Activated B cell treated with CpG ODN at 0.5 μM for 24 hours (primary cell): ENCODE results near the gene ZNF687. TPM values are rescaled to one million over a fixed set of nuclear protein-coding genes. Genes with fewer than 3 reads are reported as not detected.

Experiments used
- ATAC-seq: fragments of 200-7000 bp; cut with Tn5 transposase; one replicate; pipeline ENCODE4 v1.10.0; 2021; ENCODE audit warnings: low read depth, mild to moderate bottlenecking, moderate library complexity
- CTCF ChIA-PET: fragments of 350-600 bp; sonication (Branson Sonifier 250); formaldehyde crosslinking; loops from one replicate; lab custom pipeline; 2021; ENCODE audit warnings: antibody characterized with exemption; lab: Charles Lee
- POLR2A ChIA-PET: fragments of 350-600 bp; sonication (Branson Sonifier 250); formaldehyde crosslinking; loops from one replicate; lab custom pipeline; 2021; ENCODE audit warnings: antibody characterized with exemption; lab: Charles Lee
- DNase-seq: peaks from one replicate; pipeline ENCODE4 v3.0.0; 2022
- H3K27ac Mint-ChIP-seq: one replicate; pipeline ENCODE4 v1.8.0; 2020; ENCODE audit warnings: mixed read lengths
- H3K27me3 Mint-ChIP-seq: one replicate; pipeline ENCODE4 v1.8.0; 2021; ENCODE audit warnings: mixed read lengths
- H3K36me3 Mint-ChIP-seq: one replicate; pipeline ENCODE4 v1.8.0; 2021; ENCODE audit warnings: low read depth, mixed read lengths
- H3K4me1 Mint-ChIP-seq: one replicate; pipeline ENCODE4 v1.8.0; 2021; ENCODE audit warnings: mixed read lengths
- H3K4me3 Mint-ChIP-seq: one replicate; pipeline ENCODE4 v1.8.0; 2020; ENCODE audit warnings: mild to moderate bottlenecking, mixed read lengths
- H3K9me3 Mint-ChIP-seq: one replicate; pipeline ENCODE4 v1.8.0; 2020; ENCODE audit warnings: mixed read lengths
- CTCF ChIP-seq: fragments of 200-600 bp; IDR thresholded peaks from one replicate; pipeline ENCODE4 v1.8.0; 2022; ENCODE audit warnings: antibody characterized with exemption, mild to moderate bottlenecking
- intact Hi-C: fragments of 100-400 bp; cut with micrococcal nuclease; formaldehyde crosslinking; loops from one replicate; pipeline ENCODE4 v1.15.1; 2024
- total RNA-seq: library from RNA; stranded (reverse); gene quantifications from 2 replicates; pipeline ENCODE4 v1.2.3, GENCODE V29; 2022

The ZNF687 gene
- total RNA-seq, 1 donor from 2014 or later = 40.3 TPM

GRCh38 chr1:151325231-151325630 lies 43.1 kb downstream of the ZNF687 start:
- ATAC-seq (no peak), DNase-seq (no peak)
- no peaks in the 10 kb centered on the region for H3K27me3 Mint-ChIP-seq
- intact Hi-C loops = no loop called here
- ChIA-PET POLR2A (interaction anchor here (0.5 to 3.6 kb wide), 4 partner anchors 9 to 509 kb away, joined by 3 to 59 read pairs (median 6); partner anchors contain the start of gene PSMB4), CTCF (interaction anchor here (4.7 kb wide), 1 partner anchor 24 kb away, joined by 24 read pairs; no protein-coding TSS in a partner anchor)
- H3K27ac Mint-ChIP-seq = peak overlapping the region; percentile 91
- peaks cover 54% of the 10 kb centered on the region for H3K4me1 Mint-ChIP-seq
- peaks cover 62% of the 10 kb centered on the region for H3K36me3 Mint-ChIP-seq
- H3K4me3 Mint-ChIP-seq = peak overlapping the region; percentile 2
- TF ChIP-seq CTCF = no peak
- no peaks in the 10 kb centered on the region for H3K9me3 Mint-ChIP-seq

GRCh38 chr1:151325646-151326429 lies 43.7 kb downstream of the ZNF687 start:
- Mint-ChIP-seq H3K36me3 (peaks cover 56% of the 10 kb centered on the region), H3K4me3 (peak overlapping the region; percentile 97), H3K27ac (peak overlapping the region; percentile 91), H3K9me3 (no peaks in the 10 kb centered on the region), H3K4me1 (peaks cover 50% of the 10 kb centered on the region), H3K27me3 (no peaks in the 10 kb centered on the region)
- ChIA-PET POLR2A (interaction anchor here (0.5 to 3.6 kb wide), 7 partner anchors 13 to 83 kb away, joined by 3 to 94 read pairs (median 11); partner anchors contain the start of genes PSMB4 and PSMD4), CTCF (interaction anchor here (0.7 to 4.7 kb wide), 6 partner anchors 9 to 226 kb away, joined by 3 to 24 read pairs (median 4); no protein-coding TSS in a partner anchor)
- no peak for ATAC-seq
- TF ChIP-seq CTCF = no peak
- no peak for DNase-seq
- intact Hi-C loops = no loop called here

GRCh38 chr1:151326619-151327222 lies 44.6 kb downstream of the ZNF687 start:
- peaks cover 47% of the 10 kb centered on the region for H3K4me1 Mint-ChIP-seq
- peak overlapping the region; percentile 91 for H3K27ac Mint-ChIP-seq
- ChIA-PET CTCF (interaction anchor here (0.7 to 4.7 kb wide), 11 partner anchors 10 to 227 kb away, joined by 3 to 24 read pairs (median 5); partner anchors contain the start of gene PSMB4), POLR2A (interaction anchor here (0.5 to 3.6 kb wide), 31 partner anchors 10 to 1933 kb away, joined by 3 to 94 read pairs (median 4); partner anchors contain the start of genes CGN, GABPB2, POGZ and PSMB4)
- intact Hi-C loops = loop anchor here (1.0 kb wide), 6 partner anchors 15 to 464 kb away; partner anchors contain the start of genes PIP5K1A, PSMB4, RFX5 and TDRKH
- no peaks in the 10 kb centered on the region for H3K27me3 Mint-ChIP-seq
- no peak for TF ChIP-seq CTCF
- peak overlapping the region; percentile 97 for H3K4me3 Mint-ChIP-seq
- DNase-seq (no peak), ATAC-seq (peak; percentile 55)
- no peaks in the 10 kb centered on the region for H3K9me3 Mint-ChIP-seq
- peaks cover 53% of the 10 kb centered on the region for H3K36me3 Mint-ChIP-seq

- H3K36me3 Mint-ChIP-seq = peaks cover 47% of the 10 kb centered on the region
- peak within 1 kb of the TSS; percentile 97 for H3K4me3 Mint-ChIP-seq
- no peaks in the 10 kb centered on the region for H3K27me3 Mint-ChIP-seq
- peaks cover 42% of the 10 kb centered on the region for H3K4me1 Mint-ChIP-seq
- H3K9me3 Mint-ChIP-seq = no peaks in the 10 kb centered on the region
- intact Hi-C loops = loop anchor here (1.0 kb wide), 6 partner anchors 14 to 463 kb away; partner anchors contain the start of genes PIP5K1A, PSMB4, RFX5 and TDRKH
- ChIA-PET POLR2A (interaction anchor here (0.5 to 3.6 kb wide), 36 partner anchors 10 to 1933 kb away, joined by 3 to 94 read pairs (median 4); partner anchors contain the start of genes CGN, GABPB2, PIP5K1A and POGZ), CTCF (interaction anchor here (0.8 to 4.7 kb wide), 10 partner anchors 11 to 228 kb away, joined by 3 to 24 read pairs (median 6); partner anchors contain the start of gene PSMB4)
- peak within 1 kb of the TSS; percentile 99 for H3K27ac Mint-ChIP-seq
- no peak for TF ChIP-seq CTCF
- ATAC-seq (peak; percentile 92), DNase-seq (peak; percentile 76)
Observed at GRCh38 chr1:151327223-151327902, 45.3 kb downstream of the ZNF687 start, which contains the start of gene PI4KB. TSS of gene PI4KB (minus strand) at chr1:151327416. CDS start at chr1:151316481, 10,935 bp downstream.
